HG03066 (cell line): Measurements from ENCODE around the gene ZNF316.
A peak's percentile ranks its signal among the peaks of the same experiment; 100 is the strongest.
"Not testable (repeated sequence)": the region's sequence is repeated elsewhere in the genome, so short reads cannot be mapped to it uniquely, and the experiment has no call there.

Experiments used
- ATAC-seq: cut with Tn5 transposase; IDR thresholded peaks from one replicate; pipeline ENCODE4 v1.9.1; 2021; ENCODE audit warnings: low read depth; ENCODE audit not compliant: unreplicated experiment

Gene ZNF316

DNA sequence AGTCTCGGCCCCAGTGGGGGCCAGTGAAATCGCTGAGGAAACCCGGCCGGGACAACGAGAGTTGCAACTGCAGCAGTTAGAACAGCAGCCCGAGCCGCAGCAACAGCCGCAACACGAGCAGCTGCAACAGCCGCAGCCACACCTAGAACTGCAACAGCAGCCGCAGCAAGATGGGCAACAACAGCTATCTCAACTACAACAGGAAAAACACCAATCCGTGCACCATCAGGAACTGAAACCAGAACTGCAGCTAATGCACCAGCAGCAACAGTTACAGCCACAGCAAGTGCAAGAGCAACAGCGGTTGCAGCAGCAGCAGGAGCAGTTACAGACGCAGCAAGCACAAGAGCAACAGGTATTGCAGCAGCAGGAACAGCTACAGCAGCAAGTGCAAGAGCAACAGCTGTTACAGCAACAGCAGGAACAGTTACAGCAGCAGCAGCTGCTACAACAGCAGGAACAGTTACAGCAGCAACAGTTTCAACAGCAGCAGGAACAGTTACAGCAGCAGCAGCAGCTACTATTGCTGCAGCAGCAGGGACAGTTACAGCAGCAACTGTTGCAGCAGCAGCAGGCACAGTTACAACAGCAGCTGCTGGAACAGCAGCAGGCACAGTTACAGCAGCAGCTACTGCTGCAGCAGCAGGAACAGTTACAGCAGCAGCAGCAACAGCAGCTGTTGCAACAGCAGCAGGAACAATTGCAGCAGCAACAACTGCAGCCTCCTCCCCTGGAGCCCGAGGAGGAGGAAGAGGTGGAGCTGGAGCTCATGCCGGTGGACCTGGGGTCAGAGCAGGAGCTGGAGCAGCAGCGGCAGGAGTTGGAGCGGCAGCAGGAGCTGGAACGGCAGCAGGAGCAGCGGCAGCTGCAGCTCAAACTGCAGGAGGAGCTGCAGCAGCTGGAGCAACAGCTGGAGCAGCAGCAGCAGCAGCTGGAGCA lies 15.7 kb upstream of the ZNF316 start:
- no peak for ATAC-seq

GRCh38 chr7:6622134-6622710 lies 14.9 kb upstream of the ZNF316 start:
- ATAC-seq = no peak

DNA sequence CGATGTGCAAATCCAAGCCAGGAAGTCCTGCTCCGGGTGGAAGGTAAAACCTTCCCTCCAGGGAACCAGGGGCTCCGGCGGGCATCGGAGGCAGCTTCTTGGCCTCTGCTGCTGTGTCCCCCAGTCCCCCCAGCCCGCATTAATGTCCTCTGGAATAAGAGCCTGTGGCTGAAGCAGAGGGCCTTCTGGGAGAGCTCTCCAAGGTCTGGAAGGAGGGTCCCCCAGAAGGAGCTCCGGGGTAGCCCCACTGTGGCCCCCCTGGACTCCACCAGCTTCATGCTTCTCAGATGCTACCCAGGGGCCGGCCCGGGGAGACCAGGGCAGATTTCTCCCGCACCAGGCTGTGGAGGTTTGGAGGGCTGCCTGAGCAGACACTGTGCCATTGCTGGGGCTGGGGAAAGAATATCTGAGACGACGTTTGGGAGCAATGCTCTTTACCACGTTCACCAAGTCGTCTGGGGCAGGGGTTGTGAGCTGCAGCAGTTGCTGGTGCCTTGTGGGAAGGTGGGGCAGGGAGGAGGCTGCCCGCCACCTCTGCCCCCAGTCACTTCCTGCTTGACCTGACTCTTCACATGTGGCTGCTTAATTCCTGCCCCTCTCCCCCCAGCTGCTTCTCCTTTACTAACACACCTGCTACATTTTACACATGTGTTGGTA lies 13.4 kb upstream of the ZNF316 start:
- ATAC-seq = no peak

- ATAC-seq = no peak
Observed at GRCh38 chr7:6624246-6624611, 12.9 kb upstream of the ZNF316 start.

- ATAC-seq = no peak
Observed at GRCh38 chr7:6628045-6628444, 9.1 kb upstream of the ZNF316 start.

GRCh38 chr7:6630007-6630849 lies 6.9 kb upstream of the ZNF316 start:
- no peak for ATAC-seq

DNA sequence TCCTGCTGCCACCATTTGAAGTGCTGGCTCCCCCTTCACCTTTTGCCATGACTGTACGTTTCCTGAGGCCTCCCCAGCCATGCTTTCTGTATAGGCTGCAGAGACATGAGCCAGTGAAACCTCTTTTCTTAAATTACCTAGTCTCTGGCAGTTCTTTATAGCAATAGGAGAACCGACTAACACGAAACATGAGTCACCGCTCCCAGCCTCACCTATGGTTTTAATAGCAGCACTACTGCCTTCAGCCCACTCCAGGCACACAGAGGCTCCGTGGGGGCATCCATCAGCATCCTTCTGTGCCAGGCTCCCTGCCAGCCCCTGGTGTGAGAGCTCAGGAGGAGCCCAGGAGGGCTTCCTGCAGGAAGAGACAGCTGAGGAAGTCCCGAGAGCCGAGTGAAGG lies 5.5 kb upstream of the ZNF316 start:
- ATAC-seq = no peak

DNA sequence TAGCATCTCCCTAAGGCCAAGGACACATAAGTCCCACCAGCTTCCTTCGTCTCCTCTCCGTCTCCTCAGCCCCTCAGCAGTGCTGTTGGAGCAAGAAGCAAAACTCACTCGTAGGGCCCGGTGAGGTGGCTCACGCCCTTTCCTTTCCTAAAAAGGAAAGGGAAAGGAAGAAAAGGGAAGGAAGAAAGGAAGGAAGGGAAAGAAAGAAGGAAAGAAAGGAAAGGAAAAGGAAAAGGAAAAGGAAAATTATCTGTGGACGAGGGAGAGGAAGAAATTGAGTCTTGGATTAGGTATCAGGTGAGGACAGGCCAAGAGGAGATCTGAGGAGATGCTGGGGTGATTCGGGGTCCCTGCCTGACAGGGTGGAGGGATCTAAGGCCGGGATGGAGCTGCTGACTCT lies 3.1 kb upstream of the ZNF316 start:
- no peak for ATAC-seq

GRCh38 chr7:6634971-6635370 lies 2.1 kb upstream of the ZNF316 start:
- ATAC-seq = not testable (repeated sequence)

- peak; percentile 80 for ATAC-seq
Observed at GRCh38 chr7:6637544-6638229, 569 bp downstream of the ZNF316 start.

DNA sequence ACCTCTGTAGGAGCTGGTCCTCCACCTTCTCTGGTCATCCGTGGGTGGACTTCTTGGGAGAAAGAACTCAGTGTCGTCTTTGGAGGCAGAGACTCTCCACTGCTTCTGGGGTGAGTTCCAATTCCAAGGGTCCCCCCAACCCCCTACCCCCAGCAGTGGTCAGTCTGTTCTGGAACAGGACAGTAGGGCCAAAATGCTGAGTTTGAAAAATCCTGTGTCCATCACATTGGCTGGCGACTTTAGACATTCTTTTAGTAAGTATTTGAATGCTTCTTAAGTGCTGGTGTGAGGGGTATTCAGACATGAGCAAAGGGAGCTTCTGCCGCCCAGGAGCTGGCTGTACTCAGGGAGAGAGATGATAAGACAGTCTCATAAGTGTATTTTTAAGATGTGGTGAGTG lies 1.9 kb downstream of the ZNF316 start:
- no peak for ATAC-seq

GRCh38 chr7:6639627-6640026 lies 2.5 kb downstream of the ZNF316 start:
- no peak for ATAC-seq

DNA sequence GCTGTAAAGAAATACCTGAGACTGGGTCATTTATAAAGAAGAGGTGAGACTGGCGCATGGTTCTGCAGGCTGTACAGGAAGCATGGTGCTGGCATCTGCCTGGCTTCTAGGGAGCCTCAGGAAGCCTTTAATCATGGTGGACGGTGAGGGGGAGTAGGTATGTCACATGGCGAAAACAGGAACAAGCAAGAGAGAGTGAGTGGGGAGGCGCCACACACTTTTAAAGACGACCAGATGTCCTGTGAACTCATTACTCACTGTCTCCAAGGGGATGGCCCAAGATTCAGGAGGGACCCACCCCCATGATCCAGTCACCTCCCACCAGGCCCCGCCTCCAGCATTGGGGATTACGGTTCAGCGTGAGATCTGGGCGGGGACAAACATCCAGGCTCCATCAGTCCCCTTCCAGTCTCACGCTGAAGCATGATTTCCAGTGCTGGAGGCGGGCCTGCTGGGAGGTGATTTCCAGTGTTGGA lies 3.2 kb downstream of the ZNF316 start:
- ATAC-seq = no peak

DNA sequence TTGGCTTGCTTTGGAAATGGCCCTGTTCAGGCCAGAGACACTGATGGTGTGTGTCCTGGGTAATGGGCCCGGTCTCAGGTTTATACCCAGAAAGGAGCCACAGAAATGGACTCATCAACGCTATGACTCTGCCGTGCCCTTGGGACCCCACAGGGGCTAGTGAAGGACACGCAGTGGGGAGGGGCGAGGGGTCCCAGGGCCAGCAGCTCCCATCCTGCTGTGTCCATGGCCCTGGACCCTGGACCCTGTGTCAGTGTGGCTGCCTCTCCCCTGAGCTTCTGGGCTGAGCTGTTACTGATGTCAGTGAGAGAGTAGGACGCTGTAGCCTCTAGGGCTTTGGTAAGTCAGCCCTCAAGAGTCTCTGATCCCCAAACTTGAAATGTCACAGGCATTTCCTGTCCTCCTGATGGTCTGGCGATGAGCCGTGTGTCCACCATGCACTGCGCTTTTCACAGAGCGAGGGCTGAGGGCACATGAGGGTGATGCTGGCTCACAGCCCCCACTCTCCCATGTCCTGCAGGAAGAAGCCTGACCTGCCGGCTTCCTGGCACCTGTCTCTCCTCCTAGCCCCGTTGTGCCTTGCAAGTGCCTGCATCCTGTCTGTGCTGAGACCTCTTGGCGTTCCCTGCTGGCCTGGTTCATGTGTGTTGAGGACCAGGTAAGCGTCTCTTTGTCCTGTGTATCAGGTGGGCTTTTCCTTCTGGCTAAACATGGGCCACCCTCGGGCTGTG lies 4.4 kb downstream of the ZNF316 start:
- no peak for ATAC-seq

- no peak for ATAC-seq
Observed at GRCh38 chr7:6642239-6642839, 5.2 kb downstream of the ZNF316 start.

DNA sequence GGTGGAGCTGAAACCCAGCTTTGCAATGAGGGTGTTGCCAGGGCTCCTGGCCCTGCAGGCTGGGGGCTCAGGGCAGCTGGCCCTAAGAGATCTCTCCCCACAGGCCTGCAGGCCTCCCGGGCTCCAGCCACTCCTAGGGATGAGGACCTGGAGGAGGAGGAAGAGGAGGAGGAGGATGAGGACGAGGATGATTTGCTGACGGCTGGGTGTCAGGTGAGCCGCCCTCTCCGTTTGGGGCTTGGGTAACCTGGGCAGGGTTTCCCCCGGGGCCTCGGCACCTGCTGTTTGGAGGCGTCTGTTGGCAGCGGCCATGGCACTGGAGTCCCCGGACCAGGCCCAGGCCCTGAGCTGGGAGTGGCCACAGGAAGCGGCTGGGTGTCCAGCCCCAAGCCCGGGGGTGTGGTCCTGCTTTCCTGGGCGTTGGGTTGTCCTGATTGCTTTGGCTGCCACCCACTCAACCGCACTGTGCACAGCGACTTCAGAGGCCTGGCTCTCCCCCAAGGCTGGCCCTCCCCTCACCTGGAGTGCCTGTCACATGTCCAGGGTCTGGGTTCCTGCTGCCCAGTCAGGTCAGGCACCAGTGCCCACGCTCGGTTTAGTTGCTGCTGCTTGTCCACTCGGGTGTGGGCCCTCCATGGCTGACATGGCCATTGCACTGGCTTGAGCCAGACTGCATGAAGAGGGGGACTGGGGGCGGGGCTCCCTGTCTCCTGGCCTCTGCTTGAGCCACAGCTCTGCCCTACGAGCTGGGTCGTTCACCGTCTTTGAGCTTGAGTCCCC lies 5.9 kb downstream of the ZNF316 start:
- ATAC-seq = no peak

GRCh38 chr7:6643915-6644625 lies 7.0 kb downstream of the ZNF316 start:
- no peak for ATAC-seq

DNA sequence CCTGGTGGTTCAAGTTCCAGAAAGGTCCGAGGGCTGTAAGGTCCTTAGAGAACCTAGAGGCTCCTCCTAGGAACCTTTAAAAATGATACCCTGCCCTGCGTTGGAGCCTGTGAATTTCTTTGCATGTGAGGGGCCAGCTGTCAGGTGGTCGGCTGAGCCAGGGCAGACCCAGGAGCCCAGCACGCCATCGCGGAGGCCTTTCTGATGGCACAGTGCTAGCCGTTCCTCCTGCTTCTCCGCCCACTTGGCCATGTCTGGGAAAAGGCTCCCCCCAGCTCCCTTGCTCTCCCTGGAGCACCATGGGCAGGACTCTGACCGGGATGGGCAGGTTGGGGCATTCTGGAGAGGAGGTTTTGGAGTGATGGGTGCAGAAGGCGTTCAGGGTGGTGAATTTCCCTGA lies 7.6 kb downstream of the ZNF316 start:
- ATAC-seq = no peak
